ENCODE results near the gene LLGL2.
"Not testable (repeated sequence)": the region's sequence is repeated elsewhere in the genome, so short reads cannot be mapped to it uniquely, and the experiment has no call there.

The LLGL2 gene, protein sequence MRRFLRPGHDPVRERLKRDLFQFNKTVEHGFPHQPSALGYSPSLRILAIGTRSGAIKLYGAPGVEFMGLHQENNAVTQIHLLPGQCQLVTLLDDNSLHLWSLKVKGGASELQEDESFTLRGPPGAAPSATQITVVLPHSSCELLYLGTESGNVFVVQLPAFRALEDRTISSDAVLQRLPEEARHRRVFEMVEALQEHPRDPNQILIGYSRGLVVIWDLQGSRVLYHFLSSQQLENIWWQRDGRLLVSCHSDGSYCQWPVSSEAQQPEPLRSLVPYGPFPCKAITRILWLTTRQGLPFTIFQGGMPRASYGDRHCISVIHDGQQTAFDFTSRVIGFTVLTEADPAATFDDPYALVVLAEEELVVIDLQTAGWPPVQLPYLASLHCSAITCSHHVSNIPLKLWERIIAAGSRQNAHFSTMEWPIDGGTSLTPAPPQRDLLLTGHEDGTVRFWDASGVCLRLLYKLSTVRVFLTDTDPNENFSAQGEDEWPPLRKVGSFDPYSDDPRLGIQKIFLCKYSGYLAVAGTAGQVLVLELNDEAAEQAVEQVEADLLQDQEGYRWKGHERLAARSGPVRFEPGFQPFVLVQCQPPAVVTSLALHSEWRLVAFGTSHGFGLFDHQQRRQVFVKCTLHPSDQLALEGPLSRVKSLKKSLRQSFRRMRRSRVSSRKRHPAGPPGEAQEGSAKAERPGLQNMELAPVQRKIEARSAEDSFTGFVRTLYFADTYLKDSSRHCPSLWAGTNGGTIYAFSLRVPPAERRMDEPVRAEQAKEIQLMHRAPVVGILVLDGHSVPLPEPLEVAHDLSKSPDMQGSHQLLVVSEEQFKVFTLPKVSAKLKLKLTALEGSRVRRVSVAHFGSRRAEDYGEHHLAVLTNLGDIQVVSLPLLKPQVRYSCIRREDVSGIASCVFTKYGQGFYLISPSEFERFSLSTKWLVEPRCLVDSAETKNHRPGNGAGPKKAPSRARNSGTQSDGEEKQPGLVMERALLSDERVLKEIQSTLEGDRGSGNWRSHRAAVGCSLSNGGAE

DNA sequence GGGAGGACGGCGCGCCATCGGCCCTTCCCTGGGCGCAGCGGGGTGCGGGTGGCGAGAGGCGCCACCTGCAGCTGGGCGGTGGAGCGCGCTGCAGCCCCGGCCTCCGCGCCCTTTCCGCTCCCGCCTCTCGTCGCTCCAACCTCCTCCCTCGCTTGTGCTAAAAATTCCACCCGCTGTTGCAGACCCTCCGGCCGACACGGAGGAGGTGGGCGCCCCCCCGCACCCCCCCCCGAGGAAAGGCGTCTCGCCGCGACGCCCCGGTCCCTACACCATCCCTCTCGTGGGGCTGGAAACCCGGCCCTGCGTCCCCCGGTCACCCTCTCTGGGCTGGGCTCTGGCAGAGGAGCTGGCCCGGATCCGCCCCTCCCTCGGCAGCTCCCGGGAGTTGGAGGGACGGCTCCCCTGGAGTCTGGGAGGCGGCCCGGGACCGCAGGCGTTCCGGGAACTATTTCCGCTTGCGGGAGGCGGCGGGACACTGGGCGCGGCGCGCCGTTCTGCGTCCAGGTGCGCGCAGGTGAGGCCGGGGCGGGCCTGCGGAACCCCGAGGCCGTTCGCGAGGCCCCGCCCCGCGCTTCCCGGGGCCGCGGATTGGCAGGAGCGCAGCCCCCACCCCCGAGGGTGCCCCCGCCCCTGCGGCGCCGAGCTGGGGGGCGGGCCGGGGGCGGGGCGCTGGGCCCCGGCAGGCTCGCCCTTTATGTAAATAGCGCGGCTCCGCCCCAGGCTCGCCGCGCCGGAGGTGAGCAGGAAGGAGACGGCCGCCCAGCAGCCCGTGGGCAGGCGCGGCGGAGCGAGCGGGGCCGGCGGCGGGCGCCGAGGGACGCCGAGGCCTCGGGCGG lies at the start of gene LLGL2:
Gene LLGL2 (plus strand): TSS at position 728 of the 836 bp plus-strand sequence. CDS start 17,730 bp downstream, outside the sequence.
- peak within 1 kb of the TSS; percentile 61 for H3K4me3 ChIP-seq (ENCODE audit: low read length)
- TF ChIP-seq, protein P1, sequence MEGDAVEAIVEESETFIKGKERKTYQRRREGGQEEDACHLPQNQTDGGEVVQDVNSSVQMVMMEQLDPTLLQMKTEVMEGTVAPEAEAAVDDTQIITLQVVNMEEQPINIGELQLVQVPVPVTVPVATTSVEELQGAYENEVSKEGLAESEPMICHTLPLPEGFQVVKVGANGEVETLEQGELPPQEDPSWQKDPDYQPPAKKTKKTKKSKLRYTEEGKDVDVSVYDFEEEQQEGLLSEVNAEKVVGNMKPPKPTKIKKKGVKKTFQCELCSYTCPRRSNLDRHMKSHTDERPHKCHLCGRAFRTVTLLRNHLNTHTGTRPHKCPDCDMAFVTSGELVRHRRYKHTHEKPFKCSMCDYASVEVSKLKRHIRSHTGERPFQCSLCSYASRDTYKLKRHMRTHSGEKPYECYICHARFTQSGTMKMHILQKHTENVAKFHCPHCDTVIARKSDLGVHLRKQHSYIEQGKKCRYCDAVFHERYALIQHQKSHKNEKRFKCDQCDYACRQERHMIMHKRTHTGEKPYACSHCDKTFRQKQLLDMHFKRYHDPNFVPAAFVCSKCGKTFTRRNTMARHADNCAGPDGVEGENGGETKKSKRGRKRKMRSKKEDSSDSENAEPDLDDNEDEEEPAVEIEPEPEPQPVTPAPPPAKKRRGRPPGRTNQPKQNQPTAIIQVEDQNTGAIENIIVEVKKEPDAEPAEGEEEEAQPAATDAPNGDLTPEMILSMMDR (IDR thresholded peaks at IDR 0.05; ENCODE audit: insufficient read depth, low read depth, low read length, missing control alignments) = peak; percentile 25

DNA sequence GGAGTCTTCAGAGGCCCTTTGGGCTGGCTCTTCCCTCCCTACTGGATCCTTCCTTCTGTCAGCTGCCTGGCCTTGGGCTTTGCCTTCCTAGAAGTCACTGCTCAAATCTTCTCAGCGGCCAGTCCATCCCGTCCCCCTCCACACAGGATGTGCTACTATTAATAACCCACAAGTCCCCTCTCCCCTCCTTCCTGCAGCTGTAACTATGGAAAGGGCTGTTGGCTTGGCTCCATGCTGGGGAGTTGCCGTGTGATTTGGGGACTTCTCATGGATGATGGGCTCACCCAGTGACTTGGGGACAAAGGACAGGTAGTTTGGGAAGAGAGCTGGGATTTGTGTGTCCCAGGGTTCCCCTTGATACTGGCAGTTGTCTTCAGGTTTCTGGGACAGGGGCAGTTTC lies 49.6 kb upstream of the LLGL2 start:
- no peak overlapping the region for H3K4me3 ChIP-seq (ENCODE audit: low read length)
- TF ChIP-seq, protein P1 (IDR thresholded peaks at IDR 0.05; ENCODE audit: insufficient read depth, low read depth, low read length, missing control alignments) = no peak

More for the DNA sequence above, at the start of gene LLGL2:
- peak; percentile 94 for DNase-seq (ENCODE audit: low read depth)

DNA sequence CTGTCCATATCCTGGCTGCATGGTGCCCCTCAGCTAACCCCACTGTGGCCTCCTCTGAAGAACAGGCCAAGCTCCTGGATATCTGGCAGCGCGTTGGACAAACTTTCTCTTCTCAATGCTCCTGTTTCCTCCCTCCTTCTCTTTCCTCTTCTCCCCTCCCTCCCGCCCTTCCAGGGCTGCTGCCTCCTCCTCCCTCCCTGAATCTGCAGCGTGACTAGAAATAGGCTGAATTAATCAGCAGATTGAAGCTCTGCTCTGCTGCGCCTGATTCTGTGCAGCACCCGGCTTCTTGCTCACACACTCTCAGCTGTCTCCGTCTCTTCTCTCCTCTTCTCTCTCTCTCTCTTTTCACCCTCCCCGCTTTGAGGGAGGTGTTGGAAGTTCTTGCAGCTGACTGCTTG lies 49.2 kb upstream of the LLGL2 start:
- no peak for DNase-seq (ENCODE audit: low read depth)
- H3K4me3 ChIP-seq (ENCODE audit: low read length) = no peak overlapping the region
- TF ChIP-seq, protein P1 (IDR thresholded peaks at IDR 0.05; ENCODE audit: insufficient read depth, low read depth, low read length, missing control alignments) = no peak

More for the DNA sequence above, 49.6 kb upstream of the LLGL2 start:
- DNase-seq (ENCODE audit: low read depth) = no peak

DNA sequence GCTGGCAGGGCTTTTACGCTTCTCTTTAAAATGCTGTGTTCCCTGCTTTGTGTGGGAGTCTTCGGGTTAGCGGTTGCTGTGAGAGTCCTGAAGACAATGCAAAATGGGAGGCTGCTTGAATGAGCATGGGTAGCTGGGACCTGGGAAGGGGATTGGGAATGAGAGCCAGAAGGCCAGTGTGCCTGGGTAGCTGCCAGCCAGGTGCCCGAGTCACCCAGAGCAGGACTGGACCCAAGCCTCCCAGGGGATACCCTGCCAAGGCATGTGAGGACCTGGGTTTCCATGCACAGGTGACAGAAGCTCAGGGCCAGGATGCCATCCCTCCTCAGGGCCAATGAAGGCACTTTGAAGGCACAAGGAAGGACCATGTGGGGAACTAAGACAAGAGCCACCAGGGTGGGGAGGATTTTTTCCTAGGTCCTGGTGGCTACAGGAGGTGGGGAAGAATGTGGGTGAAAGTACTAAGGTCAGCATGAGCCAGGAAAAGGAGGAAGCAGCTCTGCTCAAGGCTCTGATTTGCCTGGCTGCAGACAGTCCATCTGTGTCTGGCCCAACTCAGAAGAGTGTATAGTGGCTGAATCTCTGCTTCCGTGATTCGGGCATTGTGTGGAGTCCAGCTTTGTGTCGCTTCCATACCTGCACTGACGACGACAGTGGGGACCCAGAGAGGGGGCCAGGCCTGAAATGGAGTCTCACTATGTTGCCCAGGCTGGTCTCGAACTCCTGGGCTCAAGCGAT lies 48.6 kb upstream of the LLGL2 start:
- TF ChIP-seq, protein P1 (IDR thresholded peaks at IDR 0.05; ENCODE audit: insufficient read depth, low read depth, low read length, missing control alignments) = no peak
- no peak overlapping the region for H3K4me3 ChIP-seq (ENCODE audit: low read length)
- no peak for DNase-seq (ENCODE audit: low read depth)

DNA sequence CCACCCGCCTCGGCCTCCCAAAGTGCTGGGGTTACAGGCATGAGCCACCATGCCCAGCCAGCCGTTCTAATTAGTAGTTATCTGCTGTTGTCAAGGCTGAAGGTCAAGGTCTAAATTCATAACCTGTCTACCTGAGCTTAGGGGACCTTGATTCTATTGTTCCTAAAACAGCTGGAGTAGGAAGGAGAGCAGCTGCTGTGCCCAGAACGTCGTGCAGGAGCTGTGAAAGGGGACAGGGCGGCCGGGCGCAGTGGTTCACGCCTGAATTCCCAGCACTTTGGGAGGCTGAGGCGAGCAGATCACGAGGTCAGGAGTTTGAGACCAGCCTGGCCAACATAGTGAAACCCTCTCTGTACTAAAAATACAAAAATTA lies 48.0 kb upstream of the LLGL2 start:
- not testable (repeated sequence) for H3K4me3 ChIP-seq (ENCODE audit: low read length); DNase-seq (ENCODE audit: low read depth)

DNA sequence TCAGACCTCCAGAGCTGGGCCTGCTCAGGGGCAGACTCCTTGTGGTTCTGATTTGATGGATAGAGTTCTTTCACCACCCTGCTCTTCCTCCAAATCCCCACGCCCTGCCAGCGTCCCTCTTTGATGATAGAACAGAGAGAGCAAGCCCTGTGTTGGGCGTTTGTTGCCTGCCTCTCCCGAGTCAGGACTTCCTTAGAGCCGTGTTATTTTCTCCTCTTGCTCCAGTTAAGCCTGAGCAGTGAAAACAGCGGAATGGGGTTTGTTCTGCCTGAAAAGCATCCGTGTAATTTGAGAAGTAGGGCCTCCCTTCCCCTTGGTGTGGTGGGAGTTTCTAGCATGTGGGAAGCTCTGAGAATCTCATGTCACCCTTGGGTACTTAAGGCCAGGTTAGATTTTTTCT lies 47.0 kb upstream of the LLGL2 start:
- TF ChIP-seq, protein P1 (IDR thresholded peaks at IDR 0.05; ENCODE audit: insufficient read depth, low read depth, low read length, missing control alignments) = no peak
- no peak overlapping the region for H3K4me3 ChIP-seq (ENCODE audit: low read length)
- no peak for DNase-seq (ENCODE audit: low read depth)
